Activated CD4-positive, alpha-beta T cell treated with anti-CD3 and anti-CD28 coated beads, Interleukin-2, amount 50 U/mL, for 1 hour (primary cell): ENCODE measurements around the gene DPP4.
"Not testable (repeated sequence)": the region's sequence is repeated elsewhere in the genome, so short reads cannot be mapped to it uniquely, and the experiment has no call there.

Source experiments
- DNase-seq: peaks from one replicate; pipeline ENCODE4 v3.0.0-alpha.2; 2020

DPP4 gene

GRCh38 chr2:162056796-162057399, 17.1 kb downstream of the DPP4 start:
- no peak for DNase-seq

DNA sequence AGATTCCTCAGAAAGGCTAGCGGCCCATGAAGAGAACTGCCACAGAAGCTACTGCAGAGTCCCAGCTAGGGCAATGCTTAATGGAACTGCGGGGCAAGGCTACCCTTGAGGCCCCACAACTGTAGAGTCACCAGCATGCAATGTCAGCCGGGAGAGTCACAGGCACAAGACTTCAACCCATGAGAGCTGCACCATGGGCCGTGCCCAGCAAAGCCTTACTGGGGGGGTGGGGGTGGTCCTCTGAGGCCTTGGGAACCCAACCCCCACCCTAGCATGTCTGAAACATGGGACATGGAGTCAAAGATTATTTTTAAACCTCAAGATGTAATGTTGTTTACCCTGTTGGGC, 20.2 kb downstream of the DPP4 start:
- DNase-seq: no peak

GRCh38 chr2:162053066-162053807, 20.8 kb downstream of the DPP4 start:
- DNase-seq: no peak

DNA sequence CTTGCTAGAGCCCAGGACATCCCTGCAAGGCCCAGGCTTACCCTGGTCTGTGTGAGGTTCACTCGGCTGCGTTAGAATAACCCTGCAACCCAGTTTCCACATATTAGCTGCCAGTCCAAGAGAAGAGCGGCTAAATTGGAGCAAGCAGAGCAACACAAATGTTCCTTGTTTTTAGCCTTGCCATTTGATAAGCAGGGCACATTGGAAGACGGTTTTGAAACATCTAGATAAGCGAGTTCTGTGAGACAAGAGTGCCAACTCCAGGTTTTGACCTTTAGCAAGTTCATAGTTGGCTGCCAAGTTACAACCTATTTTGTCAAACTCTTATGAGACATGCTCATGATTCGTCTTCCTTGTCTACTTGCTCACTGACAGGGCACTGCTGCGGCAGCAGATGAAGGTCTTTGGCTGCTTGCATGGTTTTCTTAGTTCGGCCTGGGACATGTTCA, 23.5 kb downstream of the DPP4 start:
- DNase-seq: no peak

- DNase-seq: not testable (repeated sequence)
These were observed 24.9 kb downstream of the DPP4 start for GRCh38 chr2:162049089-162049488.

- DNase-seq: no peak
These were observed 29.4 kb downstream of the DPP4 start for GRCh38 chr2:162044586-162044985.

GRCh38 chr2:162043132-162043531, 30.9 kb downstream of the DPP4 start:
- no peak for DNase-seq

GRCh38 chr2:162041485-162041884, 32.5 kb downstream of the DPP4 start:
- DNase-seq: no peak

DNA sequence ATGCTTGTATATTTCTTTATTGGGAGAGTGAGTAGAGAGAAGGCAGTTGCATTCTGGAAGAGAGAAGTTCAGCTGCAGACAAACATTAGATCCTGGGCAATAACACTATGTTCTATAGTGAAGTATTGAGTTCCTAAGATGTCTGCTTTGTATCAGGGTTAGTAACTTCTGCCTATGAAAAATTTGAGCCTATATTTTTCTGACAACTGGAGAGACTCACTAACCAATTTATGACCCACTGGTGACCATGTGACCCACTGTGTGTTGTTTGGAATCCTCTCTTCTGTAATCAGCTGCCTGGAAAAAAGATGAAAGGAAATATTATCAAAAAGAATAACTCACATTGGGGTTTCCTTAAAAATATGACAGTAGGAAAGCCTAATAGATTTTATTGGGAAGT, 35.3 kb downstream of the DPP4 start:
- DNase-seq: no peak

GRCh38 chr2:162037886-162038285, 36.1 kb downstream of the DPP4 start:
- no peak for DNase-seq

DNA sequence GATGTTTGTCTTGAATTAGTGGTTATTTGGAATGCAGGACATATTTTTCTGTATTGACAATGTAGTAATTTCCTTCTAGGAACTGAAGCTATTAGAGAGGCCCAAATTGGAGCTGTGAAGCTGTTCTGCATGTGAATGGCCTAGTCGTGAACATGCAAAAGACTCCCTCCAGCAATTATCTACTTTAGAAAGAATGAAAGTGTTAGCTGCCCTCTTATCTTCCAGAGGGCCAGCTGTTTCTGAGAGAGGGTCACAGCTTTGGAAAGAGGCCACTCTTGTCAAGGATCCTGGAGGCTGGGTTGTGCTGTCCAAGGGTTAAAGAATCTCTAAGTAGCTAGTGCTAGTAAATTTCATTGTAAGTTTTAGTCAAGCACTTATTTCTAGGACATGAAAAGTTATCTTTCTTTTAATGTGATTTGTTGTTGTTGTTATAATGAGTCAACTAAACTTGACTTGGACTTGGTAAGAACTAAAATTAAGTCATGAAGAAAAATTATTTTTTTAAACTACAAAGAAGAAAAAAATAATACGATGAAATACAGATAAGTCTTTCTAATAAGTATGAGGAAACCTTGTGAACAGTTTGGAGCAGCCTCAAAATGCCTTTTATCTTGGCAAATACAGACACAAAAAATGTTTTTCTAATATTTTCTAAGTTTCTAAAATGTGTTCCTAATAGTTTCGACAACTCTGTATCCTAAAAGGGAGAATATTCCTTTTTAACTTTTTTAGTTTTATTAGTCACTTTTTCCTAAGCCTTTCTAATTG, 36.8 kb downstream of the DPP4 start:
- no peak for DNase-seq

DNA sequence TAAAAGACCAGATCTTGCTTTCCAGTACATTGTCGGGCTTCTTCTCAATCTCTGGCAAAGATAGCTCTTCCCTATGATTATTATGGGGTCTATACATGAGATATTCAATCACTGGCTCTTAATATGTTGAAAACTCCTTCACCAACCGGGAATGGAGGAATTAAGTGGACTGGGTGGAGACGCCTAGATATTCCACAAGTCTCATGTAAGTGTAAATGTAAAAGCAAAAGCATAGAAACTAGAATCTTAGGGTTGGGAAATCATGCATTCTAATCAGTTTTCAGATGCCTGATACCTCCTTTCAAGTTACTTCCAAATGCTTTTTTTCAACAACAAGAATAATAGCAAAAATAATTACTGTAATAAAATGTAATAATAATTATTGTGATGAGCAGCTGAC, 38.0 kb downstream of the DPP4 start:
- no peak for DNase-seq

- DNase-seq: no peak
These were observed 43.4 kb downstream of the DPP4 start for GRCh38 chr2:162030363-162031190.

DNA sequence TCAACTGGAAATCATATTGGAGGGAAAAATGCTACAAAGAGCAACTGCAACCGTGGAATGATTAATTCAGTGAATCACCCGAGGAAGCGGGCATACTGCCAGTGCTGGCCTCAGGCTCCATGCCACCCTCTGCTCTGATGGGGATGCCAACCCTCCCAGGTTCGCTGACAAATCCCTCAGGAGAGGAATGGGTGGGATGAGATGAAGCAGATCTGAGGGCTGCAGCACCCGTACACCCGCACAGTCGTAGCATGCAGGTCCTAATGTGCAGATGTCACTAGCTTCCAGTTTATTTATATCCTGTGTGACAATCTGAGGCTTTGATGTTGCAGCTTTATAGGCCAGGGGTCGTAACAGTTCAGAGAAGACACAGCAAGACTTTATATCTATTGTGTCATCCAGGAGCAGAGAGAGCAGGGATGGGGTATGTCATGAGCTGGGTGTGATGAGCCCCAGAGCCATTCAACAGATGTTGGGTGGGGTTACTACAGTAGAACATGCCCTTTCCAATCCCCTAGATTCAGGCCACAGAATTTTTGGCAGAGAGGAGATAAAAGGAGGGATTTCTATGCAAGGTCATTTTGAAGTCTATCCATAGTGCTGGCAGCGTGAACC, 44.6 kb downstream of the DPP4 start:
- DNase-seq: no peak

GRCh38 chr2:162028511-162028910, 45.5 kb downstream of the DPP4 start:
- no peak for DNase-seq

- no peak for DNase-seq
These were observed 48.7 kb downstream of the DPP4 start for GRCh38 chr2:162025121-162025911.

DNA sequence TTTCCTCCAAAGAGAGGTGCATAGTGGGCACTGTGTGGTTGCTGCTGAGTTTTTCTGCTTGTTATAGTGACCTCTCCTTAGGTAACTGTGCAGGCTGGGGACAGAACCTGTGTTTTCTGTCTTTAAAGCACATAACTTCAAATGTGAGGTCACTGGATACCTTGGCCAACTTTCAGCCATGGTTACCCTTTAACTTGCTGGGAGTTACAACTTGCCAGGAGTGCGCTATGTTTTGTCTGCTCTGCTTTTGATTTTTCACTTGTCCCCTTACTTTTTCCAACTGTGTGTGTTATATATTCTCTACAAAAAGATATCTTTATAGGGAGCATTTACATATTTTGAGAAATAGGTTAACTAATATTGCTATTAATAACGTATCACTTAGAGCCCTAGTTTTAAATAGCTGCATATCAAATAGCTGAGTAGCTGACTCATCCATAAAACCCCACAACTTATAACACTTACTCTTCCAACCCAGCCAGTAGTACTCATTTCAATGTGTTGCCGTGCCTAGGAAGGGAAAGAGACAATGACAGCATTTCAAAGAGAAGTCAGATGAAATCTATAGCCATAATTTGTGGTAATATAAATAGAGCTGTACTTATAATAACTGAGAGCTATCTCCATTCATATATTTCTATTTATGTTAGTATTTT, 51.6 kb downstream of the DPP4 start:
- no peak for DNase-seq

DNA sequence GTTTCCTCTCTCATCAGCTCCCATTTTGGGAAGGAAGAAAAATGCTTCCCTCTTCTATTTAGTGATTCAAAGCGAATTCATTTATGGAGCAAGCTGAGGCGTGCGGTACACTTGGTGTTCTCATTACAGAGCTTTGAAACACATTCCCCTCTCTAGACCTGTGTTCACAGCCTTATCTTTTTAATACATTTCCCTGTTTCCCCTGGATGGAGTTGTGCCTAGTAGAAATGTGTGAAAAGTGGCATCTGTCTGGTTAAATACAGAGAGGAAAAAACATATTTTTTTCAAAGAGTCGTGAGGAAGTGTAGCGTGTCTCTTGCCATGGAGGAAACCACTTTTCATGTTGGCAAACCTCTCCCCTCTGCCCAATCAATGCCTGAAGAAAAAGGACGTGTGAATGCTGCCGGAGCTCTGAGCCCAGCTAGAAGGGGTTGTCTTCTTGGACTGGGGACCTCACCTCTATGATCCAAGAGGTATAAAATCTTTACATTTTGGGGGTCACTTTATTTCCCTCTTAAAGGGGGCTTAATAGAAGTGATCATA, 52.4 kb downstream of the DPP4 start:
- no peak for DNase-seq

DNA sequence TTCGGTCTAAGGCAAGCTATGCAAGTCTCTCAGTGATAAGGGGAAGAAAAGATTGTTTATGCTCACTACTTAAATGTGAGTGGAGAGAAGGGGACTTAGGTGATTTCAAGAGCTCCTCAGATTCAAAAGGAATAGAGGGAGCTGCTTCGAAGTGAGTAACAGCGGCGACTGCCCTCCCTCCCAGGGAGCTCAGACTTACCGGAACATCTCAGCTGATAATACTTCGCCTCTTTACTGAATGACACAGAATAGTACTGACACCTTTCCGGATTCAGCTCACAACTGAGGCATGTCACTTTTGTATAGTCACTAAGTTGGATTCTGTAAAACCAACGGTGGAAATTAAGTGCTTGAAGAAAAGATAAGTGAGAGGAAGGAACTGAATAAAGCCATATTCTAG, 55.5 kb downstream of the DPP4 start:
- DNase-seq: no peak

GRCh38 chr2:162017233-162017632, 56.8 kb downstream of the DPP4 start:
- DNase-seq: no peak

- no peak for DNase-seq
These were observed 57.9 kb downstream of the DPP4 start for GRCh38 chr2:162016080-162016479.
